MM.1S (cell line): Measurements from ENCODE around the gene FBLN1.

Experiments
- DNase-seq: peaks from one replicate; pipeline ENCODE4 v3.0.0-alpha.2; 2015
- H2AFZ ChIP-seq: fragments of 300-600 bp; sonication (generic); 2 replicates; pipeline ENCODE4 v1.6.0; 2016; ENCODE audit warnings: antibody characterized with exemption, low read length
- H3F3A ChIP-seq: fragments of 300-600 bp; sonication (generic); 2 replicates; pipeline ENCODE4 v1.6.1; 2016; ENCODE audit warnings: mild to moderate bottlenecking, antibody characterized with exemption, low read length, moderate library complexity, mixed read lengths; ENCODE audit not compliant: insufficient read depth
- H3K27ac ChIP-seq: fragments of 300-600 bp; sonication (generic); 2 replicates; pipeline ENCODE4 v1.5.1; 2016; ENCODE audit warnings: mild to moderate bottlenecking, low read length
- H3K27me3 ChIP-seq: fragments of 300-600 bp; sonication (generic); replicated peaks from 2 replicates; pipeline ENCODE4 v1.6.0; 2016; ENCODE audit warnings: low read length; ENCODE audit not compliant: insufficient read depth
- H3K36me3 ChIP-seq: fragments of 300-600 bp; sonication (generic); replicated peaks from 2 replicates; pipeline ENCODE4 v1.6.1; 2016; ENCODE audit warnings: mild to moderate bottlenecking, low read length, mixed read lengths; ENCODE audit not compliant: insufficient read depth
- H3K4me1 ChIP-seq: fragments of 300-600 bp; sonication (generic); 2 replicates; pipeline ENCODE4 v1.6.1; 2016; ENCODE audit warnings: low read length, mixed read lengths
- H3K4me2 ChIP-seq: fragments of 300-600 bp; sonication (generic); 2 replicates; pipeline ENCODE4 v1.6.0; 2016; ENCODE audit warnings: low read depth, low read length
- H3K4me3 ChIP-seq: fragments of 300-600 bp; sonication (generic); 2 replicates; pipeline ENCODE4 v1.5.1; 2016; ENCODE audit warnings: low read length, mixed read lengths
- H3K79me2 ChIP-seq: fragments of 300-600 bp; sonication (generic); 2 replicates; pipeline ENCODE4 v1.6.1; 2016; ENCODE audit warnings: mixed run types, low read length, mixed read lengths
- H3K9ac ChIP-seq: fragments of 300-600 bp; sonication (generic); 2 replicates; pipeline ENCODE4 v1.6.1; 2016; ENCODE audit warnings: low read length, mixed read lengths
- H3K9me2 ChIP-seq: fragments of 300-600 bp; sonication (generic); replicated peaks from 2 replicates; pipeline ENCODE4 v1.6.1; 2016; ENCODE audit warnings: mild to moderate bottlenecking, low read length, mixed read lengths; ENCODE audit not compliant: insufficient read depth
- H3K9me3 ChIP-seq: fragments of 300-600 bp; sonication (generic); replicated peaks from 2 replicates; pipeline ENCODE4 v1.6.1; 2016; ENCODE audit warnings: mild to moderate bottlenecking, low read length, mixed read lengths; ENCODE audit not compliant: insufficient read depth
- H4K20me1 ChIP-seq: fragments of 300-600 bp; sonication (generic); 2 replicates; pipeline ENCODE4 v1.6.1; 2016; ENCODE audit warnings: mild to moderate bottlenecking, low read length, moderate library complexity, mixed read lengths; ENCODE audit not compliant: insufficient read depth
- EZH2 ChIP-seq: fragments of 300-600 bp; sonication (generic); optimal IDR thresholded peaks from 2 replicates; pipeline ENCODE3; 2017; ENCODE audit warnings: low read depth, mild to moderate bottlenecking, antibody characterized with exemption, low read length, mixed read lengths
- EZH2phosphoT487 ChIP-seq: fragments of 300-600 bp; sonication (generic); IDR thresholded peaks from 2 replicates; pipeline ENCODE4 v1.6.1; 2018; ENCODE audit warnings: antibody characterized with exemption, low read length
- TF ChIP-seq, protein P1 (sequence below): fragments of 300-600 bp; sonication (generic); IDR thresholded peaks from 2 replicates; pipeline ENCODE4 v1.5.1; 2016; ENCODE audit warnings: antibody characterized with exemption, low read length, mixed read lengths

The FBLN1 gene

DNA sequence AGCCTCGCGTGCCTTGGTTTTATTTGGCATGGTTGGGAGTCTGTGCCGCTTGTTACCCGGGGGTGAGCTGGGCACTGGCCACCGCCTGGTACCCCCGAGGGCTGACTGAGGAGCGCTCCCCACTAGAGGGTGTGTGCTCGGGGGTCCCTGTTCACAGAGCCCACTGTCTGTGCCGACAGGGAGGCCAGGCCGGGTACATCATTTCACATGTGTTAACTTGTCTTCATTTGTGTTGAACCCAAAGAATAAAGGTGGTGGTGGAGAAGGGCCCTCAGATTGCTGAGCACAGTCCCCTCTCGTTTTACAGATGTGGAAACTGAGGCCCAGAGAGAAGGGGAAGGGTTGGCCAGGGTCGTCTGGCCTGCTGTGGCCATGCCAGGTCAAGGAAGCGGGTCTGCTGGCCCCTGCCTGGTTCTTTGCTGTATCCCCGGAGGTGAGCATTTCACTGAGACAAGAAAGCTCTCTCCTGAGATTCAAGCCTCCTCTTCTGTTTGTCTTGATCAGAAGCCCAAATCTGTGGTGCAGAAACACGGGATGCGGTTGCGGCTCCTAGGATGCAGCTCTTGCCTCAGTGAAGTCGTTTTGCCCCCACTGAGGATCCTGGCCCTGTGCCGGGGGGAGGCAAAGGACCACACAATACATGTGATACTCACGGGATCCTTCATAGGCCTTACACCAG, 60.8 kb downstream of the FBLN1 start:
- TF ChIP-seq, protein P1, sequence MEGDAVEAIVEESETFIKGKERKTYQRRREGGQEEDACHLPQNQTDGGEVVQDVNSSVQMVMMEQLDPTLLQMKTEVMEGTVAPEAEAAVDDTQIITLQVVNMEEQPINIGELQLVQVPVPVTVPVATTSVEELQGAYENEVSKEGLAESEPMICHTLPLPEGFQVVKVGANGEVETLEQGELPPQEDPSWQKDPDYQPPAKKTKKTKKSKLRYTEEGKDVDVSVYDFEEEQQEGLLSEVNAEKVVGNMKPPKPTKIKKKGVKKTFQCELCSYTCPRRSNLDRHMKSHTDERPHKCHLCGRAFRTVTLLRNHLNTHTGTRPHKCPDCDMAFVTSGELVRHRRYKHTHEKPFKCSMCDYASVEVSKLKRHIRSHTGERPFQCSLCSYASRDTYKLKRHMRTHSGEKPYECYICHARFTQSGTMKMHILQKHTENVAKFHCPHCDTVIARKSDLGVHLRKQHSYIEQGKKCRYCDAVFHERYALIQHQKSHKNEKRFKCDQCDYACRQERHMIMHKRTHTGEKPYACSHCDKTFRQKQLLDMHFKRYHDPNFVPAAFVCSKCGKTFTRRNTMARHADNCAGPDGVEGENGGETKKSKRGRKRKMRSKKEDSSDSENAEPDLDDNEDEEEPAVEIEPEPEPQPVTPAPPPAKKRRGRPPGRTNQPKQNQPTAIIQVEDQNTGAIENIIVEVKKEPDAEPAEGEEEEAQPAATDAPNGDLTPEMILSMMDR: no peak
- TF ChIP-seq EZH2phosphoT487: no peak
- no peak for TF ChIP-seq EZH2
- Histone ChIP-seq H3K4me1 (no peaks in the 10 kb centered on the region), H4K20me1 (no peaks in the 10 kb centered on the region), H3F3A (no peaks in the 10 kb centered on the region), H3K4me2 (no peak overlapping the region), H3K36me3 (no peaks in the 10 kb centered on the region), H2AFZ (no peak overlapping the region), H3K79me2 (no peaks in the 10 kb centered on the region), H3K27me3 (peaks cover 89% of the 10 kb centered on the region), H3K9me2 (no peaks in the 10 kb centered on the region), H3K27ac (no peak overlapping the region), H3K4me3 (no peak overlapping the region), H3K9ac (no peak overlapping the region), H3K9me3 (no peaks in the 10 kb centered on the region)
- DNase-seq: no peak

DNA sequence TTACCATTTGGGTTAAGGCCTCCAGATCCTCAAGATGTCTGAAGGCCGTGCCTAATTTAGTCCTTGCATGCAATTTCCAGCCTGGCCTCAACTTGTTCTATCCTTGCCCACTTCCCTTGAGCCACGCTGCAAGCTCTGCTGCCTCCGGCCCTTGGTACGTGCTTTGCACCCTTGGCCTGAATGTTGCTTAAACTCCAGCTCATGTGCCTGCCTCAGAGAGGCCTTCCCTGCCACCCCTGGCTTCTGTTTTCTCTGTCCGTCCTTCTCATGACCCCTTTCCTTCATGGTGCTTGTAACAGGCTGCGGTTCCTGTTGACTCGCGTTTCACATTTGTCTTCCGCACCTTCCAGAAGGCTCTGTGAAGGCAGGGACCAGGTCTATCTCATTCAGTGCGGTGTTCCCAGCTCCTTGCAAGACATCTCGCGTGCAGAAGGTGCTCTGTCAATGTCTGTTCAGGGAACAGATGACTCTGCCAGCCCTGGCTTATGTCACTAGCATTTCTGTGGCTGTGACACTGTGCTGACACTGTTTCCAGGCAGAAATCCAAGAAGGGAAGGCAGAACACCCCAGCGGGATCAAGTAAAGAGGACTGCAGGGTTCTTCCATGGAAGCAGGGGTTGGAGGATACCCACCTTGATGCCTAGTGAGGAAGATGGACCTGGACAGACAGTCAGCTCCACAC, 61.8 kb downstream of the FBLN1 start:
- Histone ChIP-seq H3K4me1 (no peaks in the 10 kb centered on the region), H4K20me1 (no peaks in the 10 kb centered on the region), H3F3A (no peaks in the 10 kb centered on the region), H2AFZ (no peak overlapping the region), H3K27me3 (peaks cover 89% of the 10 kb centered on the region), H3K9me3 (no peaks in the 10 kb centered on the region), H3K79me2 (no peaks in the 10 kb centered on the region), H3K4me2 (no peak overlapping the region), H3K9ac (no peak overlapping the region), H3K4me3 (no peak overlapping the region), H3K9me2 (no peaks in the 10 kb centered on the region), H3K36me3 (no peaks in the 10 kb centered on the region), H3K27ac (no peak overlapping the region)
- DNase-seq: no peak
- TF ChIP-seq, protein P1: no peak
- TF ChIP-seq EZH2 (no peak), EZH2phosphoT487 (no peak)

GRCh38 chr22:45565171-45565570, 62.5 kb downstream of the FBLN1 start:
- H3K79me2 ChIP-seq: no peaks in the 10 kb centered on the region
- no peak overlapping the region for H3K4me3 ChIP-seq
- H3K27ac ChIP-seq: no peak overlapping the region
- no peak for DNase-seq
- no peak overlapping the region for H3K9ac ChIP-seq
- no peaks in the 10 kb centered on the region for H3K9me2 ChIP-seq
- H3K36me3 ChIP-seq: no peaks in the 10 kb centered on the region
- no peak overlapping the region for H3K4me2 ChIP-seq
- no peaks in the 10 kb centered on the region for H4K20me1 ChIP-seq
- TF ChIP-seq EZH2 (no peak), EZH2phosphoT487 (no peak)
- TF ChIP-seq, protein P1: no peak
- no peaks in the 10 kb centered on the region for H3K9me3 ChIP-seq
- no peak overlapping the region for H2AFZ ChIP-seq
- no peaks in the 10 kb centered on the region for H3K4me1 ChIP-seq
- peaks cover 87% of the 10 kb centered on the region for H3K27me3 ChIP-seq
- no peaks in the 10 kb centered on the region for H3F3A ChIP-seq
